Keratinocyte (primary cell): ENCODE measurements around the gene XRN2. TPM values are rescaled to one million over a fixed set of nuclear protein-coding genes. Genes with fewer than 3 reads are reported as not detected.

Source experiments
- DNase-seq: peaks from one replicate; pipeline ENCODE4 v3.0.0-alpha.2; 2011; ENCODE audit warnings: low read depth, missing footprints, low spot score
- FAIRE-seq: peaks from 2 replicates; lab custom pipeline; 2011; peaks lifted over from hg19 to GRCh38; lab: Jason Lieb, UNC
- H2AFZ ChIP-seq: 2 replicates; pipeline ENCODE4 v1.6.0; 2012; ENCODE audit warnings: low read length, control low read depth, inconsistent platforms; ENCODE audit not compliant: control insufficient read depth
- H3K27ac ChIP-seq: 2 replicates; pipeline ENCODE4 v1.5.1; 2011; ENCODE audit warnings: low read length; ENCODE audit not compliant: control insufficient read depth, insufficient read depth
- H3K27me3 ChIP-seq: 3 replicates; pipeline ENCODE4 v1.6.0; 2011; ENCODE audit warnings: low read length; ENCODE audit not compliant: control insufficient read depth, insufficient read depth; ENCODE audit errors: extremely low read depth
- H3K36me3 ChIP-seq, 2 experiments: 2 replicates in 1 of 2; 3 replicates in 1 of 2; pipeline ENCODE4 v1.5.1; 2011; ENCODE audit warnings: low read length in 2 of 2, mild to moderate bottlenecking in 1 of 2; ENCODE audit not compliant: control insufficient read depth in 2 of 2, insufficient read depth in 2 of 2; ENCODE audit errors: extremely low read depth in 1 of 2
- H3K4me1 ChIP-seq: 3 replicates; pipeline ENCODE4 v1.5.1; 2011; ENCODE audit warnings: low read length; ENCODE audit not compliant: control insufficient read depth, insufficient read depth; ENCODE audit errors: extremely low read depth
- H3K4me2 ChIP-seq: 3 replicates; pipeline ENCODE4 v1.6.0; 2011; ENCODE audit warnings: low read depth, low read length; ENCODE audit not compliant: control insufficient read depth, insufficient read depth; ENCODE audit errors: extremely low read depth
- H3K4me3 ChIP-seq, 3 experiments: fragments of 200-600 bp in 1 of 3; sonication (generic) in 1 of 3; 2 replicates in 2 of 3; 3 replicates in 1 of 3; pipeline ENCODE4 v1.5.1; 2011 to 2016; ENCODE audit warnings: low read length in 3 of 3, mild to moderate bottlenecking in 3 of 3, control low read depth in 2 of 3, inconsistent platforms in 1 of 3, low read depth in 1 of 3, mixed read lengths in 1 of 3, mixed run types in 1 of 3, moderate library complexity in 1 of 3; ENCODE audit not compliant: control insufficient read depth in 2 of 3, insufficient read depth in 2 of 3; ENCODE audit errors: extremely low read depth in 1 of 3
- H3K79me2 ChIP-seq: 2 replicates; pipeline ENCODE4 v1.6.0; 2012; ENCODE audit warnings: low read length; ENCODE audit not compliant: control insufficient read depth, insufficient read depth
- H3K9ac ChIP-seq: 3 replicates; pipeline ENCODE4 v1.6.0; 2011; ENCODE audit warnings: low read length; ENCODE audit not compliant: control insufficient read depth, insufficient read depth; ENCODE audit errors: extremely low read depth
- H3K9me1 ChIP-seq: 3 replicates; pipeline ENCODE4 v1.6.0; 2011; ENCODE audit warnings: low read length; ENCODE audit not compliant: control insufficient read depth, insufficient read depth; ENCODE audit errors: extremely low read depth
- H3K9me3 ChIP-seq: 2 replicates; pipeline ENCODE4 v1.5.1; 2012; ENCODE audit warnings: low read depth, low read length; ENCODE audit not compliant: control insufficient read depth
- H4K20me1 ChIP-seq: 3 replicates; pipeline ENCODE4 v1.6.0; 2011; ENCODE audit warnings: low read length; ENCODE audit not compliant: control insufficient read depth, insufficient read depth; ENCODE audit errors: extremely low read depth
- EZH2 ChIP-seq: IDR thresholded peaks from one replicate; pipeline ENCODE4 v1.6.1; 2012; ENCODE audit warnings: inconsistent platforms, mild to moderate bottlenecking, low read length, moderate library complexity
- dilution Hi-C: fragments of 300-500 bp; cut with MboI; formaldehyde crosslinking; loops from one replicate; pipeline ENCODE4 v1.7.0; 2020; ENCODE audit warnings: low sequenced_read_pairs; ENCODE audit not compliant: extremely low pct_ligation_motif_present
- polyA plus RNA-seq, 5 experiments: library from polyadenylated mRNA; depleted of rRNA in 3 of 5; stranded (reverse) in 3 of 5; stranded (forward) in 1 of 5; unstranded in 1 of 5; fragments of >200 nt; gene quantifications; 1 replicate in 1 of 5; 2 replicates in 3 of 5; 3 replicates in 1 of 5; pipeline versions ENCODE4 v1.2.1 to v1.2.3, GENCODE V29; 2011 to 2012; ENCODE audit warnings: missing spikeins in 2 of 5, low read depth in 1 of 5, low replicate concordance in 1 of 5
- TF ChIP-seq, protein P1 (sequence below), 3 experiments: IDR thresholded peaks in 1 of 3; conservative IDR thresholded peaks in 1 of 3; optimal IDR thresholded peaks in 1 of 3; 2 replicates in 2 of 3; 3 replicates in 1 of 3; pipeline versions ENCODE3 to v1.5.1; 2011; ENCODE audit warnings: low read length in 3 of 3, mild to moderate bottlenecking in 3 of 3, moderate library complexity in 2 of 3, control low read depth in 1 of 3, inconsistent platforms in 1 of 3; ENCODE audit not compliant: insufficient read depth in 2 of 3; ENCODE audit errors: extremely low read depth in 1 of 3

Gene XRN2
- polyA plus RNA-seq, 1 donor (not counting 4 experiments of a cell fraction or from before 2014, with no cell fraction given) = 85.8 TPM

- Histone ChIP-seq H3K79me2 (no peaks in the 10 kb centered on the region), H3K4me2 (no peak overlapping the region), H2AFZ (no peak overlapping the region), H3K4me3 (no peak overlapping the region), H3K4me1 (no peaks in the 10 kb centered on the region), H3K9me1 (no peaks in the 10 kb centered on the region), H3K27ac (no peak overlapping the region), H3K36me3 (peaks cover 2 to 23% of the 10 kb centered on the region in 2 experiments), H4K20me1 (no peaks in the 10 kb centered on the region), H3K9me3 (no peaks in the 10 kb centered on the region), H3K9ac (no peak overlapping the region), H3K27me3 (peaks cover under 1% of the 10 kb centered on the region)
- FAIRE-seq = no peak
- DNase-seq = no peak
- dilution Hi-C loops = loop anchor here (10.0 kb wide), 1 partner anchor 61 kb away; no protein-coding TSS in a partner anchor
- no peak for TF ChIP-seq EZH2
- TF ChIP-seq, protein P1, sequence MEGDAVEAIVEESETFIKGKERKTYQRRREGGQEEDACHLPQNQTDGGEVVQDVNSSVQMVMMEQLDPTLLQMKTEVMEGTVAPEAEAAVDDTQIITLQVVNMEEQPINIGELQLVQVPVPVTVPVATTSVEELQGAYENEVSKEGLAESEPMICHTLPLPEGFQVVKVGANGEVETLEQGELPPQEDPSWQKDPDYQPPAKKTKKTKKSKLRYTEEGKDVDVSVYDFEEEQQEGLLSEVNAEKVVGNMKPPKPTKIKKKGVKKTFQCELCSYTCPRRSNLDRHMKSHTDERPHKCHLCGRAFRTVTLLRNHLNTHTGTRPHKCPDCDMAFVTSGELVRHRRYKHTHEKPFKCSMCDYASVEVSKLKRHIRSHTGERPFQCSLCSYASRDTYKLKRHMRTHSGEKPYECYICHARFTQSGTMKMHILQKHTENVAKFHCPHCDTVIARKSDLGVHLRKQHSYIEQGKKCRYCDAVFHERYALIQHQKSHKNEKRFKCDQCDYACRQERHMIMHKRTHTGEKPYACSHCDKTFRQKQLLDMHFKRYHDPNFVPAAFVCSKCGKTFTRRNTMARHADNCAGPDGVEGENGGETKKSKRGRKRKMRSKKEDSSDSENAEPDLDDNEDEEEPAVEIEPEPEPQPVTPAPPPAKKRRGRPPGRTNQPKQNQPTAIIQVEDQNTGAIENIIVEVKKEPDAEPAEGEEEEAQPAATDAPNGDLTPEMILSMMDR (optimal IDR thresholded peaks at IDR 0.05 in 1 of 3, IDR thresholded peaks at IDR 0.05 in 1 of 3, conservative IDR thresholded peaks at IDR 0.05 in 1 of 3; ENCODE audit: extremely low read depth in 1 of 3, insufficient read depth in 2 of 3, low read length in 3 of 3) = no peak
Observed at GRCh38 chr20:21386111-21386510, 83.0 kb downstream of the XRN2 start.

- Histone ChIP-seq H2AFZ (no peak overlapping the region), H3K9ac (no peak overlapping the region), H3K4me3 (no peak overlapping the region), H3K9me1 (no peaks in the 10 kb centered on the region), H3K79me2 (no peaks in the 10 kb centered on the region), H4K20me1 (no peaks in the 10 kb centered on the region), H3K4me1 (no peaks in the 10 kb centered on the region), H3K4me2 (no peak overlapping the region), H3K9me3 (no peaks in the 10 kb centered on the region), H3K27me3 (peaks cover 12% of the 10 kb centered on the region), H3K27ac (no peak overlapping the region), H3K36me3 (peaks cover 2 to 19% of the 10 kb centered on the region in 2 experiments)
- DNase-seq (no peak), FAIRE-seq (peak; percentile 17)
- dilution Hi-C loops = loop anchor here (10.0 kb wide), 1 partner anchor 63 kb away; no protein-coding TSS in a partner anchor
- TF ChIP-seq EZH2 = no peak
- TF ChIP-seq, protein P1 (optimal IDR thresholded peaks at IDR 0.05 in 1 of 3, IDR thresholded peaks at IDR 0.05 in 1 of 3, conservative IDR thresholded peaks at IDR 0.05 in 1 of 3; ENCODE audit: extremely low read depth in 1 of 3, insufficient read depth in 2 of 3, low read length in 3 of 3) = no peak
Observed at GRCh38 chr20:21387528-21387927, 84.4 kb downstream of the XRN2 start.
